Peyer's patch (tissue), 4 donors: ENCODE results near the gene MPPE1.

ENCODE experiments used
- POLR2A ChIP-seq, 2 donors: fragments of 450-650 bp; IDR thresholded peaks; one replicate each; pipeline ENCODE4 v1.5.1; 2017; ENCODE audit warnings: antibody characterized with exemption in 2 of 2, mild to moderate bottlenecking in 2 of 2, moderate library complexity in 2 of 2
- TF ChIP-seq, protein P1 (sequence below), 6 experiments: fragments of 450-650 bp in 4 of 6; fragments of 200-600 bp in 2 of 6; sonication (generic) in 1 of 6; IDR thresholded peaks; one replicate each; pipeline ENCODE4 v1.5.1; 2017 to 2019; ENCODE audit warnings: antibody characterized with exemption in 6 of 6, mild to moderate bottlenecking in 3 of 6, moderate library complexity in 1 of 6

- TF ChIP-seq, protein P1, sequence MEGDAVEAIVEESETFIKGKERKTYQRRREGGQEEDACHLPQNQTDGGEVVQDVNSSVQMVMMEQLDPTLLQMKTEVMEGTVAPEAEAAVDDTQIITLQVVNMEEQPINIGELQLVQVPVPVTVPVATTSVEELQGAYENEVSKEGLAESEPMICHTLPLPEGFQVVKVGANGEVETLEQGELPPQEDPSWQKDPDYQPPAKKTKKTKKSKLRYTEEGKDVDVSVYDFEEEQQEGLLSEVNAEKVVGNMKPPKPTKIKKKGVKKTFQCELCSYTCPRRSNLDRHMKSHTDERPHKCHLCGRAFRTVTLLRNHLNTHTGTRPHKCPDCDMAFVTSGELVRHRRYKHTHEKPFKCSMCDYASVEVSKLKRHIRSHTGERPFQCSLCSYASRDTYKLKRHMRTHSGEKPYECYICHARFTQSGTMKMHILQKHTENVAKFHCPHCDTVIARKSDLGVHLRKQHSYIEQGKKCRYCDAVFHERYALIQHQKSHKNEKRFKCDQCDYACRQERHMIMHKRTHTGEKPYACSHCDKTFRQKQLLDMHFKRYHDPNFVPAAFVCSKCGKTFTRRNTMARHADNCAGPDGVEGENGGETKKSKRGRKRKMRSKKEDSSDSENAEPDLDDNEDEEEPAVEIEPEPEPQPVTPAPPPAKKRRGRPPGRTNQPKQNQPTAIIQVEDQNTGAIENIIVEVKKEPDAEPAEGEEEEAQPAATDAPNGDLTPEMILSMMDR (IDR thresholded peaks at IDR 0.05): no peak
- TF ChIP-seq POLR2A (IDR thresholded peaks at IDR 0.05): no peak
Measured at GRCh38 chr18:11874676-11875075, 33.4 kb downstream of the MPPE1 start.
